ENCODE results near the gene KIAA1210. TPM values are rescaled to one million over a fixed set of nuclear protein-coding genes. Genes with fewer than 3 reads are reported as not detected.

Gene KIAA1210
- total and polyA plus RNA-seq, 4 experiments from 2014 or later = not detected

GRCh38 chrX:119121341-119121740 is 6.3 kb downstream of the KIAA1210 start:
- Histone ChIP-seq H3K4me1 (ENCODE audit: insufficient read depth, low read length) (no peaks in the 10 kb centered on the region), H3K27ac (ENCODE audit: low read depth, low read length) (no peak overlapping the region), H3K4me3 (ENCODE audit: low read length in 2 of 2) (no peak overlapping the region), H3K36me3 (ENCODE audit: insufficient read depth, low read length) (no peaks in the 10 kb centered on the region), H3K27me3 (ENCODE audit: insufficient read depth, low read length) (no peaks in the 10 kb centered on the region), H3K9me3 (ENCODE audit: control insufficient read depth in 1 of 2, low read length in 2 of 2) (no peaks in the 10 kb centered on the region)
- ChIA-PET POLR2A (ENCODE audit: partially characterized antibody) (no interaction called here), CTCF (ENCODE audit: partially characterized antibody) (interaction anchor here (0.9 to 1.2 kb wide), 2 partner anchors 142 to 145 kb away, joined by 3 read pairs; no protein-coding TSS in a partner anchor)
- Mint-ChIP-seq H3K9me3 (no peaks in the 10 kb centered on the region), H3K36me3 (no peaks in the 10 kb centered on the region), H3K27ac (no peak overlapping the region), H3K4me3 (no peak overlapping the region), H3K27me3 (peaks cover 1 to 2% of the 10 kb centered on the region in 2 donors), H3K4me1 (peaks cover 0 to 2% (median 0%) of the 10 kb centered on the region in 4 donors)
- intact Hi-C loops (cut with micrococcal nuclease) = no loop called here
- no peak for DNase-seq

GRCh38 chrX:119118780-119119395 is 8.7 kb downstream of the KIAA1210 start:
- DNase-seq = peak; percentile 18 to 36 (median 26)
- no peak overlapping the region for H3K4me3 Mint-ChIP-seq
- H3K36me3 ChIP-seq (ENCODE audit: insufficient read depth, low read length) = no peaks in the 10 kb centered on the region
- ChIA-PET CTCF (ENCODE audit: partially characterized antibody) (interaction anchor here (0.7 to 2.7 kb wide), 13 partner anchors 9 to 742 kb away, joined by 3 to 23 read pairs (median 3); partner anchors contain the start of gene KIAA1210), POLR2A (ENCODE audit: partially characterized antibody) (no interaction called here)
- H3K4me1 ChIP-seq (ENCODE audit: insufficient read depth, low read length) = no peaks in the 10 kb centered on the region
- H3K9me3 ChIP-seq (ENCODE audit: control insufficient read depth in 1 of 2, low read length in 2 of 2) = no peaks in the 10 kb centered on the region
- no peak overlapping the region for H3K27ac ChIP-seq (ENCODE audit: low read depth, low read length)
- H3K4me3 ChIP-seq (ENCODE audit: low read length in 2 of 2) = no peak overlapping the region
- H3K27ac Mint-ChIP-seq = no peak overlapping the region
- H3K9me3 Mint-ChIP-seq = no peaks in the 10 kb centered on the region
- no peaks in the 10 kb centered on the region for H3K27me3 ChIP-seq (ENCODE audit: insufficient read depth, low read length)
- peaks cover 1 to 2% of the 10 kb centered on the region in 2 donors for H3K27me3 Mint-ChIP-seq
- peaks cover 0 to 2% (median 0%) of the 10 kb centered on the region in 4 donors for H3K4me1 Mint-ChIP-seq
- intact Hi-C loops (cut with micrococcal nuclease) = loop anchor here (1.0 kb wide), 1 partner anchor 147 kb away; no protein-coding TSS in a partner anchor
- no peaks in the 10 kb centered on the region for H3K36me3 Mint-ChIP-seq

- H3K36me3 ChIP-seq (ENCODE audit: insufficient read depth, low read length) = no peaks in the 10 kb centered on the region
- H3K9me3 Mint-ChIP-seq = no peaks in the 10 kb centered on the region
- ChIA-PET POLR2A (ENCODE audit: partially characterized antibody) (no interaction called here), CTCF (ENCODE audit: partially characterized antibody) (no interaction called here)
- H3K9me3 ChIP-seq (ENCODE audit: control insufficient read depth in 1 of 2, low read length in 2 of 2) = no peaks in the 10 kb centered on the region
- no peaks in the 10 kb centered on the region for H3K27me3 Mint-ChIP-seq
- intact Hi-C loops (cut with micrococcal nuclease) = no loop called here
- no peak overlapping the region for H3K27ac ChIP-seq (ENCODE audit: low read depth, low read length)
- no peaks in the 10 kb centered on the region for H3K36me3 Mint-ChIP-seq
- no peaks in the 10 kb centered on the region for H3K4me1 ChIP-seq (ENCODE audit: insufficient read depth, low read length)
- no peaks in the 10 kb centered on the region for H3K4me1 Mint-ChIP-seq
- no peak overlapping the region for H3K4me3 ChIP-seq (ENCODE audit: low read length in 2 of 2)
- H3K4me3 Mint-ChIP-seq = no peak overlapping the region
- no peak for DNase-seq
- H3K27me3 ChIP-seq (ENCODE audit: insufficient read depth, low read length) = no peaks in the 10 kb centered on the region
- no peak overlapping the region for H3K27ac Mint-ChIP-seq
Observed at GRCh38 chrX:119107206-119107605, 20.4 kb downstream of the KIAA1210 start.

GRCh38 chrX:119105826-119106225 is 21.8 kb downstream of the KIAA1210 start:
- no peak overlapping the region for H3K4me3 ChIP-seq (ENCODE audit: low read length in 2 of 2)
- Mint-ChIP-seq H3K27me3 (no peaks in the 10 kb centered on the region), H3K4me1 (no peaks in the 10 kb centered on the region), H3K9me3 (no peaks in the 10 kb centered on the region), H3K4me3 (no peak overlapping the region), H3K36me3 (no peaks in the 10 kb centered on the region), H3K27ac (no peak overlapping the region)
- intact Hi-C loops (cut with micrococcal nuclease) = no loop called here
- POLR2A ChIA-PET (ENCODE audit: partially characterized antibody) = no interaction called here
- DNase-seq = no peak
- no peaks in the 10 kb centered on the region for H3K27me3 ChIP-seq (ENCODE audit: insufficient read depth, low read length)
- no peaks in the 10 kb centered on the region for H3K9me3 ChIP-seq (ENCODE audit: control insufficient read depth in 1 of 2, low read length in 2 of 2)
- CTCF ChIA-PET (ENCODE audit: partially characterized antibody) = no interaction called here
- no peak overlapping the region for H3K27ac ChIP-seq (ENCODE audit: low read depth, low read length)
- H3K4me1 ChIP-seq (ENCODE audit: insufficient read depth, low read length) = no peaks in the 10 kb centered on the region
- H3K36me3 ChIP-seq (ENCODE audit: insufficient read depth, low read length) = no peaks in the 10 kb centered on the region

- CTCF ChIA-PET (ENCODE audit: partially characterized antibody) = no interaction called here
- H3K9me3 Mint-ChIP-seq = no peaks in the 10 kb centered on the region
Observed at GRCh38 chrX:119101168-119101567, 26.4 kb downstream of the KIAA1210 start.

GRCh38 chrX:119095936-119096335 is 31.7 kb downstream of the KIAA1210 start:
- intact Hi-C loops (cut with micrococcal nuclease) = no loop called here
- Mint-ChIP-seq H3K36me3 (no peaks in the 10 kb centered on the region), H3K4me1 (no peaks in the 10 kb centered on the region), H3K9me3 (no peaks in the 10 kb centered on the region), H3K27me3 (peaks cover 5 to 6% of the 10 kb centered on the region in 2 donors), H3K4me3 (no peak overlapping the region), H3K27ac (no peak overlapping the region)
- H3K4me3 ChIP-seq (ENCODE audit: low read length in 2 of 2) = no peak overlapping the region
- no peaks in the 10 kb centered on the region for H3K27me3 ChIP-seq (ENCODE audit: insufficient read depth, low read length)
- no peaks in the 10 kb centered on the region for H3K9me3 ChIP-seq (ENCODE audit: control insufficient read depth in 1 of 2, low read length in 2 of 2)
- H3K4me1 ChIP-seq (ENCODE audit: insufficient read depth, low read length) = no peaks in the 10 kb centered on the region
- H3K27ac ChIP-seq (ENCODE audit: low read depth, low read length) = no peak overlapping the region
- ChIA-PET POLR2A (ENCODE audit: partially characterized antibody) (no interaction called here), CTCF (ENCODE audit: partially characterized antibody) (no interaction called here)
- no peaks in the 10 kb centered on the region for H3K36me3 ChIP-seq (ENCODE audit: insufficient read depth, low read length)
- DNase-seq = no peak

More at GRCh38 chrX:119101168-119101567, 26.4 kb downstream of the KIAA1210 start:
- no peak overlapping the region for H3K27ac Mint-ChIP-seq
- Histone ChIP-seq H3K27me3 (ENCODE audit: insufficient read depth, low read length) (no peaks in the 10 kb centered on the region), H3K27ac (ENCODE audit: low read depth, low read length) (no peak overlapping the region), H3K36me3 (ENCODE audit: insufficient read depth, low read length) (no peaks in the 10 kb centered on the region), H3K4me3 (ENCODE audit: low read length in 2 of 2) (no peak overlapping the region), H3K4me1 (ENCODE audit: insufficient read depth, low read length) (no peaks in the 10 kb centered on the region), H3K9me3 (ENCODE audit: control insufficient read depth in 1 of 2, low read length in 2 of 2) (no peaks in the 10 kb centered on the region)
- H3K27me3 Mint-ChIP-seq = peaks cover 0 to 2% of the 10 kb centered on the region in 2 donors
- no peak overlapping the region for H3K4me3 Mint-ChIP-seq
- intact Hi-C loops (cut with micrococcal nuclease) = no loop called here
- DNase-seq = no peak
- H3K4me1 Mint-ChIP-seq = no peaks in the 10 kb centered on the region
- H3K36me3 Mint-ChIP-seq = no peaks in the 10 kb centered on the region
- POLR2A ChIA-PET (ENCODE audit: partially characterized antibody) = no interaction called here

GRCh38 chrX:119094819-119095218 is 32.8 kb downstream of the KIAA1210 start:
- no peaks in the 10 kb centered on the region for H3K4me1 Mint-ChIP-seq
- H3K4me1 ChIP-seq (ENCODE audit: insufficient read depth, low read length) = no peaks in the 10 kb centered on the region
- ChIA-PET POLR2A (ENCODE audit: partially characterized antibody) (no interaction called here), CTCF (ENCODE audit: partially characterized antibody) (no interaction called here)
- H3K4me3 Mint-ChIP-seq = no peak overlapping the region
- no peaks in the 10 kb centered on the region for H3K9me3 ChIP-seq (ENCODE audit: control insufficient read depth in 1 of 2, low read length in 2 of 2)
- peaks cover 6 to 7% of the 10 kb centered on the region in 2 donors for H3K27me3 Mint-ChIP-seq
- no peak overlapping the region for H3K27ac Mint-ChIP-seq
- intact Hi-C loops (cut with micrococcal nuclease) = no loop called here
- H3K36me3 ChIP-seq (ENCODE audit: insufficient read depth, low read length) = no peaks in the 10 kb centered on the region
- no peak overlapping the region for H3K27ac ChIP-seq (ENCODE audit: low read depth, low read length)
- no peaks in the 10 kb centered on the region for H3K27me3 ChIP-seq (ENCODE audit: insufficient read depth, low read length)
- no peaks in the 10 kb centered on the region for H3K36me3 Mint-ChIP-seq
- no peak for DNase-seq
- no peak overlapping the region for H3K4me3 ChIP-seq (ENCODE audit: low read length in 2 of 2)
- no peaks in the 10 kb centered on the region for H3K9me3 Mint-ChIP-seq

All from CD4-positive, alpha-beta memory T cell (primary cell).